PC-3 (cell line): ENCODE results near the gene KLF13.

Source experiments
- CTCF ChIP-seq: fragments of 300-600 bp; sonication (generic); conservative IDR thresholded peaks from 2 replicates; pipeline ENCODE4 v1.5.1; 2017; ENCODE audit warnings: antibody characterized with exemption, low read depth, mild to moderate bottlenecking, low read length
- EZH2 ChIP-seq: fragments of 300-600 bp; sonication (generic); IDR thresholded peaks from one replicate; pipeline ENCODE4 v1.6.1; 2017; ENCODE audit warnings: antibody characterized with exemption, mild to moderate bottlenecking, low read length; ENCODE audit not compliant: unreplicated experiment
- EZH2phosphoT487 ChIP-seq: fragments of 300-600 bp; sonication (generic); IDR thresholded peaks from 2 replicates; pipeline ENCODE4 v1.6.1; 2018; ENCODE audit warnings: mild to moderate bottlenecking, antibody characterized with exemption, low read length, borderline replicate concordance

- TF ChIP-seq CTCF (no peak), EZH2 (no peak), EZH2phosphoT487 (no peak)
Measured at GRCh38 chr15:31360158-31360561, 33.5 kb downstream of the KLF13 start.
